C1 segment of cervical spinal cord (tissue), 14 donors: Measurements from ENCODE around the gene ZNRF1.
"Not testable (repeated sequence)": the region's sequence is repeated elsewhere in the genome, so short reads cannot be mapped to it uniquely, and the experiment has no call there.

Experiments used
- DNase-seq, 14 donors: peaks; one replicate each; lab custom pipeline; 2025; lab: John Stamatoyannopoulos, UW

ZNRF1 gene

GRCh38 chr16:75026239-75026891 is 27.5 kb downstream of the ZNRF1 start:
- not testable (repeated sequence) for DNase-seq

- no peak for DNase-seq
These were observed 28.1 kb downstream of the ZNRF1 start for GRCh38 chr16:75026892-75027391.

GRCh38 chr16:75027520-75028300 is 28.9 kb downstream of the ZNRF1 start:
- no peak for DNase-seq

- no peak for DNase-seq
These were observed 29.8 kb downstream of the ZNRF1 start for GRCh38 chr16:75028544-75029135.

GRCh38 chr16:75029854-75030253 is 31.0 kb downstream of the ZNRF1 start:
- DNase-seq: no peak

GRCh38 chr16:75032655-75033054 is 33.8 kb downstream of the ZNRF1 start:
- no peak for DNase-seq

- no peak for DNase-seq
These were observed 36.7 kb downstream of the ZNRF1 start for GRCh38 chr16:75035410-75035968.

- no peak for DNase-seq
These were observed 39.4 kb downstream of the ZNRF1 start for GRCh38 chr16:75038036-75038858.

GRCh38 chr16:75039941-75040340 is 41.1 kb downstream of the ZNRF1 start:
- DNase-seq: no peak

GRCh38 chr16:75042426-75043174 is 43.8 kb downstream of the ZNRF1 start:
- DNase-seq: peak in 1 of 14 donors; percentile 16

- no peak for DNase-seq
These were observed 44.5 kb downstream of the ZNRF1 start for GRCh38 chr16:75043175-75043895.

- no peak for DNase-seq
These were observed 46.1 kb downstream of the ZNRF1 start for GRCh38 chr16:75044800-75045361.

- DNase-seq: no peak
These were observed 46.6 kb downstream of the ZNRF1 start for GRCh38 chr16:75045424-75045823.

GRCh38 chr16:75048054-75048453 is 49.2 kb downstream of the ZNRF1 start:
- no peak for DNase-seq

- DNase-seq: no peak
These were observed 49.7 kb downstream of the ZNRF1 start for GRCh38 chr16:75048530-75048929.

- no peak for DNase-seq
These were observed 53.8 kb downstream of the ZNRF1 start for GRCh38 chr16:75052481-75053202.

GRCh38 chr16:75053791-75054555 is 55.1 kb downstream of the ZNRF1 start:
- peak in 10 of 14 donors; percentile 3 to 48 (median 24) for DNase-seq

GRCh38 chr16:75054556-75054947 is 55.7 kb downstream of the ZNRF1 start:
- DNase-seq: peak in 1 of 14 donors; percentile 19
